Testis (tissue), 2 donors: ENCODE data around the gene GSG1L.

Experiments used
- CTCF ChIP-seq, 3 experiments: fragments of 450-650 bp in 2 of 3; fragments of 200-600 bp in 1 of 3; sonication (generic) in 1 of 3; IDR thresholded peaks; one replicate each; pipeline ENCODE4 v1.5.1; 2016 to 2019; ENCODE audit warnings: antibody characterized with exemption in 3 of 3, mild to moderate bottlenecking in 2 of 3, moderate library complexity in 1 of 3
- POLR2A ChIP-seq: fragments of 450-650 bp; IDR thresholded peaks from one replicate; pipeline ENCODE4 v1.6.1; 2017; ENCODE audit warnings: antibody characterized with exemption, mild to moderate bottlenecking, moderate library complexity

- no peak for TF ChIP-seq CTCF (IDR thresholded peaks at IDR 0.05)
- TF ChIP-seq POLR2A: no peak
Measured at GRCh38 chr16:27860091-27860490, 203.4 kb downstream of the GSG1L start.
